ENCODE measurements around the gene PNMA6E. TPM values are rescaled to one million over a fixed set of nuclear protein-coding genes. Genes with fewer than 3 reads are reported as not detected.

Gene PNMA6E
- total RNA-seq, 1 donor from 2014 or later, result not detected

GRCh38 chrX:153441981-153442380 is 40.8 kb upstream of the PNMA6E start:
- H3K9me3 Mint-ChIP-seq (ENCODE audit: unreplicated experiment), result no peaks in the 10 kb centered on the region
- H3K4me3 Mint-ChIP-seq (ENCODE audit: unreplicated experiment), result no peak overlapping the region
- no peak for TF ChIP-seq CTCF (IDR thresholded peaks at IDR 0.05)
- no peaks in the 10 kb centered on the region for H3K36me3 Mint-ChIP-seq (ENCODE audit: unreplicated experiment)
- DNase-seq (ENCODE audit: extremely low spot score, unreplicated experiment), result no peak
- no peaks in the 10 kb centered on the region for H3K4me1 Mint-ChIP-seq (ENCODE audit: unreplicated experiment)
- no peak overlapping the region for H3K27ac Mint-ChIP-seq (ENCODE audit: unreplicated experiment)
- H3K27me3 Mint-ChIP-seq (ENCODE audit: unreplicated experiment), result peaks cover 2% of the 10 kb centered on the region

GRCh38 chrX:153441296-153441695 is 40.1 kb upstream of the PNMA6E start:
- DNase-seq (ENCODE audit: extremely low spot score, unreplicated experiment), result no peak
- Mint-ChIP-seq H3K27ac (ENCODE audit: unreplicated experiment) (no peak overlapping the region), H3K36me3 (ENCODE audit: unreplicated experiment) (no peaks in the 10 kb centered on the region), H3K4me1 (ENCODE audit: unreplicated experiment) (no peaks in the 10 kb centered on the region), H3K27me3 (ENCODE audit: unreplicated experiment) (peaks cover 2% of the 10 kb centered on the region), H3K4me3 (ENCODE audit: unreplicated experiment) (no peak overlapping the region), H3K9me3 (ENCODE audit: unreplicated experiment) (no peaks in the 10 kb centered on the region)
- TF ChIP-seq CTCF (IDR thresholded peaks at IDR 0.05), result no peak

GRCh38 chrX:153440556-153441135 is 39.5 kb upstream of the PNMA6E start:
- no peak for TF ChIP-seq CTCF (IDR thresholded peaks at IDR 0.05)
- H3K27me3 Mint-ChIP-seq (ENCODE audit: unreplicated experiment), result peaks cover 2% of the 10 kb centered on the region
- H3K4me3 Mint-ChIP-seq (ENCODE audit: unreplicated experiment), result no peak overlapping the region
- no peaks in the 10 kb centered on the region for H3K9me3 Mint-ChIP-seq (ENCODE audit: unreplicated experiment)
- no peak overlapping the region for H3K27ac Mint-ChIP-seq (ENCODE audit: unreplicated experiment)
- DNase-seq (ENCODE audit: extremely low spot score, unreplicated experiment), result no peak
- H3K4me1 Mint-ChIP-seq (ENCODE audit: unreplicated experiment), result no peaks in the 10 kb centered on the region
- H3K36me3 Mint-ChIP-seq (ENCODE audit: unreplicated experiment), result no peaks in the 10 kb centered on the region

GRCh38 chrX:153439977-153440376 is 38.8 kb upstream of the PNMA6E start:
- TF ChIP-seq CTCF (IDR thresholded peaks at IDR 0.05), result no peak
- Mint-ChIP-seq H3K4me3 (ENCODE audit: unreplicated experiment) (no peak overlapping the region), H3K36me3 (ENCODE audit: unreplicated experiment) (no peaks in the 10 kb centered on the region), H3K27ac (ENCODE audit: unreplicated experiment) (no peak overlapping the region), H3K4me1 (ENCODE audit: unreplicated experiment) (no peaks in the 10 kb centered on the region), H3K9me3 (ENCODE audit: unreplicated experiment) (no peaks in the 10 kb centered on the region), H3K27me3 (ENCODE audit: unreplicated experiment) (peaks cover 2% of the 10 kb centered on the region)
- DNase-seq (ENCODE audit: extremely low spot score, unreplicated experiment), result no peak

- Mint-ChIP-seq H3K4me3 (ENCODE audit: unreplicated experiment) (no peak overlapping the region), H3K4me1 (ENCODE audit: unreplicated experiment) (no peaks in the 10 kb centered on the region), H3K9me3 (ENCODE audit: unreplicated experiment) (no peaks in the 10 kb centered on the region), H3K27me3 (ENCODE audit: unreplicated experiment) (peaks cover 2% of the 10 kb centered on the region), H3K36me3 (ENCODE audit: unreplicated experiment) (no peaks in the 10 kb centered on the region), H3K27ac (ENCODE audit: unreplicated experiment) (no peak overlapping the region)
- peak; percentile 51 for TF ChIP-seq CTCF (IDR thresholded peaks at IDR 0.05)
- no peak for DNase-seq (ENCODE audit: extremely low spot score, unreplicated experiment)
These were observed 37.4 kb upstream of the PNMA6E start for GRCh38 chrX:153438532-153438931.
